ENCODE data around the gene ACSL1. TPM values are rescaled to one million over a fixed set of nuclear protein-coding genes. Genes with fewer than 3 reads are reported as not detected.
A peak's percentile ranks its signal among the peaks of the same experiment; 100 is the strongest.

Gene ACSL1
- total and polyA plus RNA-seq, 2 of the 8 experiments (the other 6 are each of a cell fraction or from before 2014, with no cell fraction given), result 2.3 to 8.7 TPM

GRCh38 chr4:184808713-184809050 lies 17.1 kb downstream of the ACSL1 start:
- peak overlapping the region; percentile 32 to 55 for H3K4me2 ChIP-seq (ENCODE audit: insufficient read depth in 1 of 2, low read depth in 2 of 2, low read length in 2 of 2)
- H3K4me1 ChIP-seq (replicated peaks in 1 of 4; ENCODE audit: control insufficient read depth in 3 of 4, insufficient read depth in 4 of 4, low read length in 3 of 4), result peaks cover 6 to 17% (median 11%) of the 10 kb centered on the region in 4 experiments; a peak in 6 of 7 replicates
- no peak overlapping the region for H3K27ac ChIP-seq (ENCODE audit: low read depth, low read length)
- no peak overlapping the region for H3K56ac ChIP-seq (replicated peaks; ENCODE audit: insufficient read length, low read depth, low read length)
- peak overlapping the region; percentile 62; the same call in 1 of the 2 replicates for H2BK20ac ChIP-seq (ENCODE audit: low read length)
- H3K36me3 ChIP-seq (ENCODE audit: control insufficient read depth in 2 of 4, insufficient read depth in 4 of 4, low read length in 3 of 4), result no peaks in the 10 kb centered on the region
- H2BK120ac ChIP-seq (replicated peaks; ENCODE audit: low read depth, low read length), result no peak overlapping the region
- DNase-seq (ENCODE audit: low read depth in 1 of 2, low spot score in 2 of 2), result no peak
- H2BK15ac ChIP-seq (ENCODE audit: low read length), result no peak overlapping the region
- H4K5ac ChIP-seq (ENCODE audit: insufficient read length, low read depth, low read length), result no peak overlapping the region
- H3K79me2 ChIP-seq (ENCODE audit: control insufficient read depth in 1 of 2, insufficient read depth in 2 of 2, low read length in 2 of 2), result no peaks in the 10 kb centered on the region
- peak overlapping the region; percentile 0; the same call in 1 of the 2 replicates for H2AFZ ChIP-seq (ENCODE audit: low read length)
- CTCF ChIA-PET (ENCODE audit: partially characterized antibody), result interaction anchor here (0.7 to 1.4 kb wide), 4 partner anchors 10 to 66 kb away, joined by 3 to 4 read pairs (median 3); no protein-coding TSS in a partner anchor
- H2BK5ac ChIP-seq (ENCODE audit: low read depth, low read length), result no peak overlapping the region
- TF ChIP-seq TAF1 (IDR thresholded peaks at IDR 0.05; ENCODE audit: low read depth, low read length), result 0 out of 2 replicates have a peak, but pooled peaks have one; percentile 13
- no peak for TF ChIP-seq SIRT6 (IDR thresholded peaks at IDR 0.05; ENCODE audit: low read length)
- TF ChIP-seq CBX8 (IDR thresholded peaks at IDR 0.05; ENCODE audit: borderline replicate concordance, low read depth, low read length), result no peak
- TF ChIP-seq RBBP5 (IDR thresholded peaks at IDR 0.05; ENCODE audit: borderline replicate concordance, low read depth, low read length), result peak; percentile 32; the same call in 1 of the 2 replicates
- no peak for TF ChIP-seq RXRA (IDR thresholded peaks at IDR 0.05; ENCODE audit: insufficient read depth, low read depth, low read length)
- no peak for TF ChIP-seq CHD2 (IDR thresholded peaks at IDR 0.05; ENCODE audit: low read length)
- no peak for TF ChIP-seq SIX5 (IDR thresholded peaks at IDR 0.05; ENCODE audit: low read depth, low read length)
- 0 out of 4 replicates have a peak, but pooled peaks of 1 of the 2 experiments have one; percentile 11 for TF ChIP-seq SIN3A (conservative IDR thresholded peaks at IDR 0.05 in 1 of 2, IDR thresholded peaks at IDR 0.05 in 1 of 2; ENCODE audit: low read depth in 1 of 2, low read length in 2 of 2)
- TF ChIP-seq ZNF274 (IDR thresholded peaks at IDR 0.05; ENCODE audit: borderline replicate concordance, extremely low read depth, low read length), result no peak
- peak in 1 of 2 experiments; percentile 35; a peak in 1 of 3 replicates for TF ChIP-seq POLR2A (IDR thresholded peaks at IDR 0.05; ENCODE audit: control extremely low read depth in 1 of 2, low read depth in 2 of 2, low read length in 2 of 2)
- TF ChIP-seq KDM1A (IDR thresholded peaks at IDR 0.05; ENCODE audit: borderline replicate concordance, low read length), result no peak
- no peak overlapping the region for H3K4ac ChIP-seq (replicated peaks; ENCODE audit: insufficient read length, low read depth, low read length)
- no peak overlapping the region for H3K14ac ChIP-seq (ENCODE audit: insufficient read length)
- 73% methylated on average over 1 of the region's 1 CpG; no CpG with 5 or more reads in 1 of the 2 experiments for WGBS, 2 experiments (ENCODE audit: extremely low coverage in 1 of 2, insufficient coverage in 1 of 2, insufficient read length in 1 of 2, insufficient replicate concordance in 2 of 2, low coverage in 1 of 2, low lambda C conversion rate in 2 of 2, missing lambda C conversion rate in 1 of 2)
- no peak overlapping the region for H4K91ac ChIP-seq (replicated peaks; ENCODE audit: insufficient read length, low read length)
- FAIRE-seq, result peak; percentile 83
- H2BK12ac ChIP-seq (ENCODE audit: low read depth, low read length), result peak overlapping the region; percentile 54; the same call in 1 of the 2 replicates
- H3K23ac ChIP-seq (ENCODE audit: insufficient read length), result no peak overlapping the region
- no peak overlapping the region for H3K9ac ChIP-seq (replicated peaks in 1 of 4; ENCODE audit: extremely low read depth in 1 of 4, low read depth in 3 of 4, low read length in 3 of 4)
- no peak overlapping the region for H2AK5ac ChIP-seq (ENCODE audit: low read depth, low read length)
- H3K4me3 ChIP-seq (ENCODE audit: extremely low read depth in 1 of 4, insufficient read depth in 2 of 4, low read depth in 3 of 4, low read length in 4 of 4), result 0 out of 8 replicates have a peak overlapping the region, but pooled peaks of 1 of the 4 experiments have one; percentile 1
- peaks cover 0 to 6% (median 2%) of the 10 kb centered on the region in 4 experiments; a peak in 3 of 7 replicates for H3K27me3 ChIP-seq (replicated peaks in 1 of 4; ENCODE audit: control insufficient read depth in 3 of 4, extremely low read depth in 1 of 4, insufficient read depth in 3 of 4, low read length in 3 of 4)
- H4K20me1 ChIP-seq (replicated peaks in 1 of 2; ENCODE audit: control insufficient read depth in 1 of 2, insufficient read depth in 2 of 2, low read length in 2 of 2), result no peaks in the 10 kb centered on the region
- H4K8ac ChIP-seq (ENCODE audit: extremely low read depth, insufficient read depth, low read length), result no peak overlapping the region
- H3K79me1 ChIP-seq (ENCODE audit: low read depth, low read length), result no peaks in the 10 kb centered on the region
- no peaks in the 10 kb centered on the region for H3K9me3 ChIP-seq (ENCODE audit: insufficient read depth in 2 of 2, low read depth in 1 of 2, low read length in 1 of 2)
- POLR2A ChIA-PET (ENCODE audit: partially characterized antibody), result interaction anchor here (0.9 to 1.5 kb wide), 2 partner anchors 11 to 59 kb away, joined by 3 to 4 read pairs; no protein-coding TSS in a partner anchor
- no peaks in the 10 kb centered on the region for H3K23me2 ChIP-seq (ENCODE audit: low read depth, low read length)
- H3K18ac ChIP-seq (ENCODE audit: extremely low read depth, low read length), result no peak overlapping the region

All from H1 (cell line).